ENCODE results near the gene CSNK1G1. TPM values are rescaled to one million over a fixed set of nuclear protein-coding genes. Genes with fewer than 3 reads are reported as not detected.
A peak's percentile ranks its signal among the peaks of the same experiment; 100 is the strongest.

Gene CSNK1G1
- total and polyA plus RNA-seq, 2 of the 8 experiments (the other 6 are each of a cell fraction or from before 2014, with no cell fraction given): 6.0 to 12.9 TPM

GRCh38 chr15:64209680-64210334, 146.2 kb downstream of the CSNK1G1 start:
- Histone ChIP-seq H3K4me2 (ENCODE audit: insufficient read depth in 1 of 2, low read depth in 2 of 2, low read length in 2 of 2) (no peak overlapping the region), H3K9me3 (ENCODE audit: insufficient read depth in 2 of 2, low read depth in 1 of 2, low read length in 1 of 2) (no peaks in the 10 kb centered on the region), H3K23me2 (ENCODE audit: low read depth, low read length) (no peaks in the 10 kb centered on the region), H3K36me3 (ENCODE audit: control insufficient read depth in 2 of 4, insufficient read depth in 4 of 4, low read length in 3 of 4) (peaks cover 0 to 4% (median 3%) of the 10 kb centered on the region in 4 experiments; a peak in 2 of 8 replicates), H2BK15ac (ENCODE audit: low read length) (no peak overlapping the region), H3K79me2 (ENCODE audit: control insufficient read depth in 1 of 2, insufficient read depth in 2 of 2, low read length in 2 of 2) (no peaks in the 10 kb centered on the region), H3K14ac (ENCODE audit: insufficient read length) (no peak overlapping the region), H3K23ac (ENCODE audit: insufficient read length) (no peak overlapping the region), H3K27ac (ENCODE audit: low read depth, low read length) (no peak overlapping the region), H3K18ac (ENCODE audit: extremely low read depth, low read length) (no peak overlapping the region), H3K4me3 (ENCODE audit: extremely low read depth in 1 of 4, insufficient read depth in 2 of 4, low read depth in 3 of 4, low read length in 4 of 4) (no peak overlapping the region), H4K20me1 (replicated peaks in 1 of 2; ENCODE audit: control insufficient read depth in 1 of 2, insufficient read depth in 2 of 2, low read length in 2 of 2) (no peaks in the 10 kb centered on the region), H3K79me1 (ENCODE audit: low read depth, low read length) (no peaks in the 10 kb centered on the region), H3K9ac (replicated peaks in 1 of 4; ENCODE audit: extremely low read depth in 1 of 4, low read depth in 3 of 4, low read length in 3 of 4) (no peak overlapping the region), H3K4me1 (replicated peaks in 1 of 4; ENCODE audit: control insufficient read depth in 3 of 4, insufficient read depth in 4 of 4, low read length in 3 of 4) (no peaks in the 10 kb centered on the region), H2BK12ac (ENCODE audit: low read depth, low read length) (no peak overlapping the region), H4K8ac (ENCODE audit: extremely low read depth, insufficient read depth, low read length) (no peak overlapping the region), H4K91ac (replicated peaks; ENCODE audit: insufficient read length, low read length) (no peak overlapping the region), H3K56ac (replicated peaks; ENCODE audit: insufficient read length, low read depth, low read length) (no peak overlapping the region), H3K27me3 (replicated peaks in 1 of 4; ENCODE audit: control insufficient read depth in 3 of 4, extremely low read depth in 1 of 4, insufficient read depth in 3 of 4, low read length in 3 of 4) (no peaks in the 10 kb centered on the region), H2BK5ac (ENCODE audit: low read depth, low read length) (no peak overlapping the region), H2BK20ac (ENCODE audit: low read length) (no peak overlapping the region), H2AK5ac (ENCODE audit: low read depth, low read length) (no peak overlapping the region), H2BK120ac (replicated peaks; ENCODE audit: low read depth, low read length) (no peak overlapping the region), H2AFZ (ENCODE audit: low read length) (no peak overlapping the region), H3K4ac (replicated peaks; ENCODE audit: insufficient read length, low read depth, low read length) (no peak overlapping the region), H4K5ac (ENCODE audit: insufficient read length, low read depth, low read length) (no peak overlapping the region)
- POLR2A ChIA-PET (ENCODE audit: partially characterized antibody): no interaction called here
- WGBS, 2 experiments (ENCODE audit: extremely low coverage in 1 of 2, insufficient coverage in 1 of 2, insufficient read length in 1 of 2, insufficient replicate concordance in 2 of 2, low coverage in 1 of 2, low lambda C conversion rate in 2 of 2, missing lambda C conversion rate in 1 of 2): 67% methylated on average over 3 of the region's 3 CpGs; no CpG with 5 or more reads in 1 of the 2 experiments
- no peak for TF ChIP-seq KDM5A (IDR thresholded peaks at IDR 0.05; ENCODE audit: low read length)
- no peak for TF ChIP-seq PHF8 (conservative IDR thresholded peaks at IDR 0.05; ENCODE audit: low read depth, low read length)
- peak; percentile 47 to 52 for TF ChIP-seq RAD21 (IDR thresholded peaks at IDR 0.05 in 1 of 2, conservative IDR thresholded peaks at IDR 0.05 in 1 of 2; ENCODE audit: low read depth in 2 of 2, low read length in 2 of 2)
- TF ChIP-seq, protein P1, sequence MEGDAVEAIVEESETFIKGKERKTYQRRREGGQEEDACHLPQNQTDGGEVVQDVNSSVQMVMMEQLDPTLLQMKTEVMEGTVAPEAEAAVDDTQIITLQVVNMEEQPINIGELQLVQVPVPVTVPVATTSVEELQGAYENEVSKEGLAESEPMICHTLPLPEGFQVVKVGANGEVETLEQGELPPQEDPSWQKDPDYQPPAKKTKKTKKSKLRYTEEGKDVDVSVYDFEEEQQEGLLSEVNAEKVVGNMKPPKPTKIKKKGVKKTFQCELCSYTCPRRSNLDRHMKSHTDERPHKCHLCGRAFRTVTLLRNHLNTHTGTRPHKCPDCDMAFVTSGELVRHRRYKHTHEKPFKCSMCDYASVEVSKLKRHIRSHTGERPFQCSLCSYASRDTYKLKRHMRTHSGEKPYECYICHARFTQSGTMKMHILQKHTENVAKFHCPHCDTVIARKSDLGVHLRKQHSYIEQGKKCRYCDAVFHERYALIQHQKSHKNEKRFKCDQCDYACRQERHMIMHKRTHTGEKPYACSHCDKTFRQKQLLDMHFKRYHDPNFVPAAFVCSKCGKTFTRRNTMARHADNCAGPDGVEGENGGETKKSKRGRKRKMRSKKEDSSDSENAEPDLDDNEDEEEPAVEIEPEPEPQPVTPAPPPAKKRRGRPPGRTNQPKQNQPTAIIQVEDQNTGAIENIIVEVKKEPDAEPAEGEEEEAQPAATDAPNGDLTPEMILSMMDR (IDR thresholded peaks at IDR 0.05; ENCODE audit: control extremely low read depth in 1 of 3, insufficient read depth in 1 of 3, low read depth in 1 of 3, low read length in 3 of 3): peak in 2 of 3 experiments; percentile 8 to 15; a peak in 2 of 4 replicates
- no peak for TF ChIP-seq BCL11A (IDR thresholded peaks at IDR 0.05; ENCODE audit: low read depth in 2 of 2, low read length in 2 of 2)
- TF ChIP-seq TAF1 (IDR thresholded peaks at IDR 0.05; ENCODE audit: low read depth, low read length): no peak
- TF ChIP-seq CBX5 (IDR thresholded peaks at IDR 0.05; ENCODE audit: low read depth, low read length): no peak
- CTCF ChIA-PET (ENCODE audit: partially characterized antibody): interaction anchor here (0.7 to 1.1 kb wide), 3 partner anchors 28 to 163 kb away, joined by 3 to 4 read pairs (median 3); no protein-coding TSS in a partner anchor
- no peak for DNase-seq (ENCODE audit: low read depth in 1 of 2, low spot score in 2 of 2)
- FAIRE-seq: no peak
